Mesenteric fat pad (tissue), 1 donor: ENCODE results near the gene TP73. TPM values are rescaled to one million over a fixed set of nuclear protein-coding genes. Genes with fewer than 3 reads are reported as not detected.

Experiments used
- DNase-seq: peaks from one replicate; pipeline ENCODE4 v3.0.0-alpha.2; 2020; ENCODE audit warnings: low spot score
- long read RNA-seq: library from polyadenylated mRNA; unstranded; transcript quantifications from one replicate; pipeline ENCODE4 v2.0.0, GENCODE V29; 2020
- total RNA-seq: library from RNA; stranded (reverse); fragmentation: NEBNext Ultra II Directional; extraction: Animal tissue kit (Norgen Biotek cat#: 25700); gene quantifications from one replicate; pipeline ENCODE4 v1.2.1, GENCODE V29; 2021
- donor health status: DM: yes; HTN: yes; CAD: no.

Gene TP73
- total RNA-seq, result not detected
- long read RNA-seq, result 0 reads

DNA sequence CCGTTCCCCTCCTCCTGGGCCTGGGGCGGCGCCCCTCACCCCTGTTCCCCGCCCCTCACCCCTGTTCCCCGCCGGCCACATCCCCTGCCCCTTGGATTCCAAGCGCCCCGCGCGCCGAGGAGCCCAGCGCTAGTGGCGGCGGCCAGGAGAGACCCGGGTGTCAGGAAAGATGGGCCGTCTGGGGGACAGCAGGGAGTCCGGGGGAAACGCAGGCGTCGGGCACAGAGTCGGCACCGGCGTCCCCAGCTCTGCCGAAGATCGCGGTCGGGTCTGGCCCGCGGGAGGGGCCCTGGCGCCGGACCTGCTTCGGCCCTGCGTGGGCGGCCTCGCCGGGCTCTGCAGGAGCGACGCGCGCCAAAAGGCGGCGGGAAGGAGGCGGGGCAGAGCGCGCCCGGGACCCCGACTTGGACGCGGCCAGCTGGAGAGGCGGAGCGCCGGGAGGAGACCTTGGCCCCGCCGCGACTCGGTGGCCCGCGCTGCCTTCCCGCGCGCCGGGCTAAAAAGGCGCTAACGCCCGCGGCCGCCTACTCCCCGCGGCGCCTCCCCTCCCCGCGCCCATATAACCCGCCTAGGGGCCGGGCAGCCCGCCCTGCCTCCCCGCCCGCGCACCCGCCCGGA, at the start of gene TP73:
Gene TP73 (plus strand): TSS at position 587 of the 618 bp plus-strand sequence. CDS start 29,850 bp downstream, outside the sequence.
- no peak for DNase-seq

DNA sequence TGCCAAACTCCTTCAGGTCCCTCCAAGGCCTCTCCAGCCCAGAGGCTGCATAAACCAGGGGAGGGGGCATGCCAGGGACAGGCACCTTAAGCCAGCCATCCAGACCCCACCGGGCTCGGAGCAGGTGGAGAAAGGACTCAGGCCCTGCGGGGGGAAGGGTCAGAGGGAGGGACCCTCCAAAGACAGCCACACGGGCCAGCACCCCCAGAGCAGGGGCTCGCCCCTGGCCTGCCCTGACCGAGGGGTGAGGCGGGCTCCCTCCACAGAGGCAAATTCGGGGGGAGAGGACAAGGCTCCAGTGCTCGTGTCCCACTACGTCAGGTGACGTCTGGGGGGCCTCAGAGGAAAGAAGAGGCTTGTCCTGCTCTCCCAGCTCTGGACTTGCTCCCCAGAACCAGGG, 49.2 kb upstream of the TP73 start:
- DNase-seq, result no peak

DNA sequence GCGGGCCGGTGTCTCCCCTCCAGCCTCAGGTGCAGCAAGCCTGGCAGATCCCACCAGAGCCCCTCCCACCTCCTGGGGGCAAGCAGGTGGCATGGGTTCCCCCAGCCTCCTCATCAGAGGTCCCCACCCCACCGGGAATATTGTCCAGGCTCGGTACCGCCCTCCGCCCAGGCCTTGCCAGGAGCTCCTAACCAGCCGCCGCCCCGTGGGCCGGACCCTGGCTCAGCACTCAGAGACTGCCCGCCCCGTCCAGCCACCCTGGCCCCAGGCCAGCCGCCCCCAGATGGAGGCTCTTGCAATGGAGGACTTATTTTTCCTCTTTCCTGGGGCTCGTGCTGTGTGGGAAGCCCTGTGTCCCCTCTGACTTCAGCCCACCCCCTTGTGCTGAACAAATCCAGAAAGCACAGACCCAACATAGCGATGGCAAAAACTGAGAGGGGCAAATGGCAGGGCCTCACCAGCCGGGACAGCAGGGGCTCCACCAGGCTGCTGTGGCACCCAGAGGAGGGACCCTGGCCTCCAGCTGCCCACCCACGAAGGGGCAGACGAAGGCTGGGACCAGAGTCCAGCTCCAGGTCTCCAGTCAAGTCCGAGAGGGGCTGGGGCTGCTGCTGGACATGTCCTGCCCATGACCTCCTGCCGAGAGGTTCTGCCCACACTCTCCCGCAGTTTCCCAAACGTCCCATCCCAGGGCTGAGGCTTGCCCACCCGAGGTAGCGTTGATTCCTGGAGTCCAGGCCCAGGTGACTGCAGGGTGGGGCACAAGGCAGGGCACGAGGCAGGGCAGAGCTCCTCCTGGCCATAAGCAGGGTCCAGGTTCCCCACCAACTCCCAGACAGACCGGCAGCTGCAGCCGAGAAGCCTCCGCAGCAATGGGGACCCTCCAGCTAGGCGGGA, 48.5 kb upstream of the TP73 start:
- no peak for DNase-seq

DNA sequence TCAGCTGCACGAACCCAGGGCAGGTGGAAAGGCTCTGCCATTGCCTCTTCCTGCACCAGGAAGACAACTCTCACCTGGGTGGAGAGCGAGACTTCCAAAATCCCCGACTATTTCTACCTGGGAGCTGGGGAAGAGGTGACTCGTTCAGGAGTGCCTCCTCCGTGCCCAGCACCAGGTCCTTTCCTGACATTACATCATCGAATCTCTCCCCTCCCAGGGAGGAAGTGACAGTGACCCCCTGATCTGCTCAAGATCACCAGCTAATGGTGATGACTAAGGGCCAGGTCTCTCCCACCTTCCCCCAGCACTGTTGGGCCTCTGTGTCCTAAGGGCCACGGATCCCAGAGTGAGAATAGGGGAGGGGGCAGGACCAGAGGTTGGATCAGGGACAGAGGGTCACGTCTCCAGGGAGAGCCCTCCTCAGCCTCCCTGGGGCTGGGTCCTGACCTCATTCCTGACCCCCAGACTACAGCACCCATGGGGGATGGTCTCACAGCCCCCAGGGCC, 47.8 kb upstream of the TP73 start:
- DNase-seq, result no peak

DNA sequence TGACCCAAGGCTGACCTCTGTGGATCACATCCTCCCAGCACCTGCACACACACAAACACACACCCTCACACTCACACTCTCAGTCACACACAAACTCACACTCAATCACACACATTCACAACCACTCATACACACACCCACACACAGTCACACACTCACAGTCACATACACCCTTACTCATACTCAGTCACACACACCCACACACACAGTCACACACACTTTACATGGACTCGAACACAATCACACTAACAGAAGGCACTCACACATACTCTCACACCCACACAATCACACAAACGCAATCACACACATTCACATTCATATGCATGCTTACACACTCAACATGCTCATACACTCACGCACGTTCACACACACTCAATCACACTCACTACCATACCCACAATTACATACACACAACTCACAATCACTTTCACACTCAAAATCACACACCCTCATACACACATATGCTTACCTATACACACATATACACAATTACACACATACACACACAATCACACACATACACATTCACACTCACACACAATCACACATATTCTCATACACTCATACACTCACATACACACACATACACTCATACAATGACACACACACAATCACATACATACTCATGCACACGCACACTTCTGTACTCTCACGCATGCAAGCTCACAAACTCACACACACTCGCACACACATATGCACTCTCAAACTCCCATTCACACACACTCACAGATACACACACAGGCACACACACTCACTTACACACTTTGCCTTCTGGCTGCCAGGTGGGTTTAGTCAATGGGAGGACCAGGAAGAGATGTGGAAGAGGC, 47.1 kb upstream of the TP73 start:
- DNase-seq, result no peak

DNA sequence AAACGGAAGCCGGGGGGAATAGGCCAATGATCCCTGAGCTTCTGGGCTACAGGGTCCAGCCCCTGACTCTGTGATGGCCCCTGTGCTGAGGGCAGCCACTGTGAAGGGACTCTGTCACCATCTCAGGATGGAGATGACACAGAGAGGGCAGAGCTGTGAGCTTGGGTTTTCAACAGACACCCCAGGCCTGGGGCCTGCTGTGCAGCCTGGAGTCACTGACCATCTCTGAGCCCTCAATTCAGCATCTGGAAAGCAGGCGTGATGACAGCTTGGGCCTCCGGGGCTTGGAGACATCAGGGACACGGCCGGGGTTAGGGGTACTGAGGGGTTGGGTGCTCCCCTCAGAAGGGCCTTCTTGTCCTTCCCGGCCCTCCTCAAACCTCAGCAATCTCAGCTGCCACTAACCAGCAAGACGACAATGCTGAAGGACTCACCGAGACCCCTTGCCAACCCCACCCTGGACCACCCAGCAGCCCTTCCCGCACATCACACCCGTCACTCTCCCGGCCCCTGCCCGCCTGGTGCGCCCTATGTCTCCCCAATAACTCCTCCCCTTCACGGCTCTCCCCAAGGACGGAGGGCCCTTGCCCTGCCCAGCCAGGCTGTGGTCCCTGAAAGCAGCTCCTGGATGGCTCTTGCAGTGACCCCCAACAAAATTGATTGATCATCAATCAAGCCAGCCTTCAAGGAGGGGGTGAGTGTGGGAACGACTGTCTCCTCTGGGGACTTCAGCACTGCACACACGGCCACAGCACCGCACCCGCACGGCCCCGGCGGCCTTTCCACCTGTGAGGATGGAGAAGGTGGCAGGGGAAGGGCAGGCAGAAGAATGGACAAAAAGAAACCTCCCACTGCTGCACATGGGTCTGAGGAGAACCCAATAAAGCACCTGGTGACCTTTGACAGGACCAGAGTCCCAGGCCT, 45.3 kb upstream of the TP73 start:
- DNase-seq, result no peak

DNA sequence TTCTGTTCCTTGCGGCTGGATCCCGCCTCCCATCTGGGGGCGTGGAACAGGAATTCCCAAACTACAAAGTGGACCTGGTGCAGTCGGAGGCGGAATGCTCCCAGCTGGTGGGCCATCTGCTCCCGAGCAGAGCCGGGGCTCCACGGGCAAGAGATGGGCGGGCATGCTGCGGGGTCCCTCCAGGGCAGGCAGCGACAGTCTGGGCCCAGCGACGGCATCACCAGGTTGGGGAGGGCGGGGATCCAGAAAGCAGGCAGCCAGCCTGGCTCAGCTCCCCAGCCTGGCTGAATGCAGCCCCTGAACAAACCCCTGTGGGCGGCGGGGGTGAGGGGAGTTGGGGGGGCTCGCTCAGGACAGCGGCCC, 44.6 kb upstream of the TP73 start:
- DNase-seq, result no peak

DNA sequence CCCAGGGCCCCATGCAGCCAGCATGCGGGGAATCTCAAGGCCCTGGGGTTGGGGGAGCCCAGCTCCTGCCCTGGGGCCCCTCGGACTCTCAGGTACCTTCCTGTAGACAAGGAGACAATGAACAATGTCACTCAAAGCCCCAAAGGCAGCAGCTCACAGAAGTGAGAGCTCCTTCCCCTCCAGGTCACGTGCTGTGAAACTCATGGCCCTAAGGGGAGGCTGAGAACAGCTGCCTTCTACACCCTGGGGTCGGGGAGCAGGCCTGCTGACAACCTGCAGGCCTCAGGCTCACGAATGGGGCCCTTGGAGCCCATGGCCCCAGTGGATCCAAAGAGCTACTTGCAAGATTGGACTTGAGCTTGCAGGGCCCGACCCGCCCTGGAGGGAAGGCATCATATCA, 44.2 kb upstream of the TP73 start:
- no peak for DNase-seq

DNA sequence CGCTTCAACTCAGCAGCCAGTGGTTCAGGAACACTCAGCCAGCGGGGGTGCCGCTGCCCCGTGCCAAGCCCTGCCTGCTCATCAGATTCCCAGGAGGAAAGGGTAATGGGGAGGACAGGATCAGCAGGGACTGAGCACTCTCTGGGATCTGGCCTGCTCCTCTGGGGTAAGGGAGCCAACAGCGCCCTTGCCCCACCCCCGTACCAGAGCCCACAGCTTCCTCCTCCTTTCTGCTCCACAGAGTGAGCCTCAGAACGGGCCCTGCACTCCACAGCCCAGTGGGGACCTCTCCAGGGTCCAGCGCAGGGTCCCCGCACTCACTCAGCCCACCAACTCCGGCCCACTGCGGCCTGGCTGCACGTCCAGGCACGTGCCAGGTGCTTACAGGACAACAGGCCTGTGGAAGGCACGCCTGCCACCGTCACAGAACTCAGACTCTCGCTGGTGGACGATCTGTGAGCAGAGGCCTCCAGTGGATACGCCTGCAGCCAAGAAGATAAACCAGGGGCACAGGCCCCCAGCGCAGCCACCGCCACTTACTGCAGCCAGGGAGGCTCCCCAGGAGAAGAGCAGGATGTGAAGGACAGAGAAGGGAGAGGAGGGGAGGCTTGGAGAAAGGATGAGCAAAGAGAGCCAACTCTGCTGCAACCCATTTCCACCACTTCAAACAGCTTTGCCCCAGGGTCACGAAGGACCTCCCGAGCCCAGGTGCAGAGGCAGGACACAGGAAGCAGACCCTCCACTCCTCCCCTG, 43.1 kb upstream of the TP73 start:
- no peak for DNase-seq

DNA sequence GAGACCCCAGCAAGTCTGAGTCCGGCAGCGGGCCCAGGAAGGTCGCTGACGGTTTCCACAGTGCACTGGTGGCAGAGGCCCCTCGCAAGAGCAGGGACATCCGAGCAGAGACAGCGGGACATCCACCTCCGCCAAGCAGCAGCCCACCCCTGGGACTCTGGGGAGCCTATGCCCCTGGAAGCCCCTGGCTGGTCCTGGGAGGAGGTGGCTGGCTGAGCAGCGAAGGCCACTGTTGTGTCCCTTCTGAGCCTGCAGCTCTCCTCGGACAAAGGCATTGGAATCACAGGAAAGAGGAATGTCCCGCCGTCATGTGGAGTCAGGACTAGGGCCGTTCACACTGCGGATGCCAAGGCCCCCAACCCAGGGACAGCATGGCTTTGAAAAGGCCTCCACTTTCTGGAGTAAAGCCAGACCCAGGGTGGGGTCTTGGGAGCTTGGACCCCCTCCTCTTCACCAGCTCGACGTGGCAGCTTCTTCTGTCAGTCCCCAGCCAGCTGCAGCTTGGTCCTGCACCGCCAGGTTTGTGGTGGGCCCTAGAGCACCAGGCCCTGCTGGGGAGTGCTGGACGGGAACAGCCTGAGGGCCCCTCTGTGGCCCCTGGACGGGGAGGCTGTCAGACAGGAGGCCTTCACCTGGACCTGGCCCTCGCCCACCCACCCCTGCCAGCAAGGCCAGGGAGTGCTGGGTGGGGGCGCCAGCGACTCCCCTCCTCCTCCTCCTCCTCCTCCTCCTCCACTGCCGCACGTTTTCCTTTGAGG, 42.4 kb upstream of the TP73 start:
- DNase-seq, result no peak

DNA sequence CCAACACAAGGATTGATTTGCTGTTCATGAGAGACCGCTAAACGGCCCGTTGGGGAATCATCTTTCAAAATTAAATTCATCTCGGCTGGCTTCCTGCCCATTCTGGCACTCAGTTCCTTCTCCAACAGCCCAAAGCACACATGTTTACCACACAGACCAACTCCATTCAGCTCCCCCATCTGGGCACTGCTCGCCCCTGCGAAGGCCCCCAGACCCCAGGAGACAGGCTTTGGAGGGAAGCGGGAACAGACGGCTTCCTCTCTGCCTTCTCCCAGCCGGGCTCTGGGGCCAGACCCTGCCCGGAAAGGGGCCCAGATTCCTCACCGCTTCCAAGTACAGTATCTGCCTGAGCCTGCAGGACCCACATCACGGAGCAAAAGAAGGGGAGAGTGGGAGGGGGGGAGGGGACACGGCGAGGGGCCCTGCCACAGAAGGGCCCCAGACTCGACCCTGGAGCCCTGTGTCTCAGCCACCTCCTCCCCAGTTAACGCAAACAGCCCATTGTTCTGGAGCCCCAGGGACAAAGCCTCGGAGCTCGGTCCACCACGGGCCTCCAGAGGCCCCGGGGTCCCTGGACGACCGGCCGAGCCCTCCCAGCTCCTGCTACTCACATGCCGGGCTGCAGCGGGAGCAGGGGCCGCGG, 41.7 kb upstream of the TP73 start:
- no peak for DNase-seq

DNA sequence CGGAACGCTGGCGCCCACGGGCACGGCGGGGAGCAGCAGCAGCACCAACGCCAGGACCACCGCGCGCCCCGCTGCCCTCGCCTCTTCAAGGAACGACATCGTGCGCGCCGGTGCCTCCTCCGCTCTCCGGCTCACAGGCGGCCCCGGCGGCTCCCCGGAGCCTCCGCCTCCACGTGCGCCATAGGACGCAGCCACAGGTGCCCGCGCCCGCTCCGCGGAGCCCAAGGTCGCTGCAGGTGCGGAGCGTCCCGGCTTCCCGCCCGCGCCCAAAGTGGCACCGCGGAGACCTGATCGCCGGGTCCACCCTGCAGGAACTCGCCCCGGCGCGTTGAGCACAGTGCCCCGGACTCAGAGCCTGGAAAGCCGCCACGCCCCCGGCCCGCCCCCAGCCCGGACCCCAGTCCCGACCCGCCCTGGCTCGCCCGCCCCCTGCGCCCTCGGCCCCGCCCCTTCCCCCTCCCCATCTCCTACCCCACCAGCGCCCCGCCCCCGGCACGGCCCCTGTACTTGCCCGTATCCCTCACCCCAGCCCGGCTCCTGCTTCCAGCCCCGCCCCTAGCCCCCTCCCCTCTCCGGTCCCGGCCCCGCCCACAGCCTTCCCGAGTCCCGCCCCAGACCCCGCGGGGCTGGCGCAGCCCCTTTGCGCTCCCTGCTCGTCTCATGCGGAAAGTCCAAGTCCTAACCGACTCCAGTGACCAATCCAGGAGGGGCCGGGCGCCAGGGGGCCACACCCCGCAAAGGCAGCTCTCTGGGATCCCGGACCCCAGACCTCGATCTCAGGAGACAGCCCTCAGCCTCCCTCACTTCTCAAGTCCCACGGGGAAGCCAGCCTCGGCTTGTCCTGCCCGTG, 40.9 kb upstream of the TP73 start, which contains the start of gene MEGF6:
Gene MEGF6 (minus strand): TSS at position 339 of the 850 bp plus-strand sequence. CDS start 240 bp downstream, at position 99.
- no peak for DNase-seq

DNA sequence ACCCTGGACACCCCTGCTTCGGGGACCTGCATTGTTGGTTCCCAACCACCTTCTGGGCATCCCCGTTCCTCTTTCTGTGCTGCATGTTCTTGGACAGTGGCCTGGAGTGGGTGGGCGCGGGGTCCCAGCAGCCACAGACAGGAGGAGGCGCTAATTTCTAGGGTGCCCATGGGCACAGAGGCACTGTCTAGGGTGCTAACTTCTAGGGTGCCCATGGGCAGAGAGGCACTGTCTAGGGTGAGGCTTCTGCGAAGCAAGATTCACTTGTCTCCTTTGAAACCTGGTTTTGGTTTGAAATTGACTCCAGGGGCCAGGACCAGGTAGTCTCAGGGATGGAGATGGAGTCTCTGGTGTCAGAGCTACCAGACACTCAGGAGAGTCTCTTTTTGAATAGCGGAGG, 40.2 kb upstream of the TP73 start:
- DNase-seq, result no peak

DNA sequence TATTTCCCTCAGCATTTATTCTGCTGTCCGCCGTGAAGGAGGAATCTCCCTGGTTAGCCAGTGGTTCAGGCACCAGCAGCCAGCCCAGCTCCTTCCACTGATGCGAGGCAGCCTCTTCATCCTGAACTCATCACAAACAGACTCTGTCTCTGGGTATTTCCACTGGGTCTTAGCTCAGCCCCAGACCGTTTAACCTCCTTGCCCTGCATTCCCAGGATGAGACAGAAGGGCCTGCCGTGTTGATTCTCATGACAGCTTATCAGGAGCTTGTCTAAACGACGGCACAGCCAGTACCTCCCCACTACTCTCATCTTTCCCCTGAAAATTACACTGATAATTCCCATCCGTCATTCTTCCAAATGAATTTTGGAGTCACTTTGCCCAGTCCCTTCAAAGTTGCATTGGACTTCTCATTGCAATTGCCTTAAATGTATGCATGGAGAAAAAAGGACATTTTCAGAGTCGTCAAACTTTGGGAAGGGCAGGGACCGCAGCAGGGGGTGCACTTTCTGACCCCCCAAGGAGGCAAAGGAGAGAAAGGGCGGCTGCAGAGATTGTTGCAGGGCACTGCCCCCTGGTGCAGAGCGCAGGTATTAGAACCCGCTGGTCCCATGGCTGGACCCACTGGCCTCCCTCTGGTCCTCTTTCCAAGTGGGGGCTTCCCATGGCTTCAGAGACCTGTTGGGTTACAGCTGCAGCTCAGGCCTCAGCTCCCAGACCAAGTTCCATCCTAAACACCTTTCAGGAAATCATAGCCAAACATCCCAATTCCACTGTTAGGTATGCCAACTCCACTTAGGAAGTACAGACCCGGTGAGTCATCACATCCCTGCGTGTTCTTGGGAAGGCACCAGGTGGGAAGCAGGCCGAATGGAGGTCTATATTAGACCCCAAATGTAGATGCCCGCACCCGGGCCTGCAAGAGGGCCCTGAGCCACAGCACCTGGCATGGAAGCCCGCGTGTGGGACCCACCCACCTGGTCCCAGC, 37.3 kb upstream of the TP73 start:
- no peak for DNase-seq

DNA sequence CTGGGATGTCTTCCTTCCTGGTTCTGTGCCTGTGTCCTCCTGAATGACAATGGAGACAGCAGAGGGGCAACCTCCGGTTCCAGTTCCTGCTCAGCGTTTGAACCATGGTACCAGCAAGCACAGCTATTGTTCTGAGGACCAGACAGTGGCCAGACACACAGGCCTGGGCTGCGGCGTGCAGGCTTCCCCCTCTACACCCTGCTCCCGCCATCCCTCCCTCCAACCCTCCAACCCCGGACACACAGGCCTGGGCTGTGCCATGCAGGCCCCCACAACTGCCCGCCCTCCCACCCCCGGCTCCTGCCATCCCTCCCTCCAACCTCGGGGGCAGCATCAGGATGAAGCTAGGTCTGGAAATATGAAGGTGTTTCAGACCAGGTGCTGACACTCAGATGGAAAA, 35.5 kb upstream of the TP73 start:
- no peak for DNase-seq

DNA sequence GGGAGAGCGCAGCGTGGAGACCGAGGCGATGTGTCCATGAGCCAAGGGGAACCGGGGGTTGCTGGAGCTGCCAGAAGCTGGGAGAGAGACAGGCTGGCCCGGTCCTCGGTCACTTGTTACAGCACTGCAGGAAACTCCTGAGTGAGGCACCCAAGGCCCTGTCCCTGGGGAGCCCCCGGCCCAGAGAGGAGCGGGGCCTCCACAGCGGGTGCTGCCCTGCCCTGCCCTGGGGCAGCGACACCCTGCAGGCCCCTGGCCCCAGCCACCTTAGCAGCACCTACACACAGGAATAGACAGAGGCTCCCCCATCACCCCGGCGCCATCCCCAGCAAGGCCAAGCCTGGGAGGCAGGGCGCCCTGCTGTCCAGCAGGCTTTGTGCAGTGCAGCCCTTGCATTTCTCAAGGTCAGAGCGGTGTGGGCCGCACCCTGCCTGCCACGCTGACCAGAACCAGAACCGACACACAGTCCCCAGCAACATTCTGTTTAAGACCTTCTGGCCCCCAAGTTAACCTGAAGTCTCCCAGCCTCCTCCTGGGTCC, 34.4 kb upstream of the TP73 start:
- DNase-seq, result no peak
